ENCODE data around the gene PTDSS2. TPM values are rescaled to one million over a fixed set of nuclear protein-coding genes. Genes with fewer than 3 reads are reported as not detected.
"Not testable (repeated sequence)": the region's sequence is repeated elsewhere in the genome, so short reads cannot be mapped to it uniquely, and the experiment has no call there.

The PTDSS2 gene
- total and polyA plus RNA-seq, 7 donors, result 11.8 to 26.0 (median 19.6) TPM

DNA sequence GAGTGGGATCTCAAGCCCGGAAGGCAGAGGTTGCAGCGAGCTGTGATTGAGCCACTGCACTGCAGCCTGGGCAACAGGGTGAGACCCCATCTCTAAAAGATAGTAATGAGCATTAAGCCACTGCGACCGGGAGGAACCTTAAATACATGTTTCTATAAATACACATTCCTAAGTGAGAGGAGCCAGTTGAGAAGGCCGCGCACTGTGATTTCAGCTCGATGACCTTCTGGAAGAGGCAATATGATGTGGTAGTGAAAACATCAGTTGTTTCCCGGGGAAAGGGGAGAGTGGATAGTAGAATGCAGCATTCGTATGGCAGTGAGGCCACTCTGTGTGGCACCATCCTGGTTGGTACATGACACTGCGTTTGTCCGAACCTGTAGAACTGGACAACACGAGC, 18.0 kb downstream of the PTDSS2 start:
- no peak for ATAC-seq
- H3K27me3 ChIP-seq (ENCODE audit: insufficient read depth in 3 of 3, low read length in 2 of 3), result no peaks in the 10 kb centered on the region
- peaks cover 12% of the 10 kb centered on the region for H3K4me1 ChIP-seq
- 58 to 74% (median 59%) methylated on average over 12 of the region's 12 CpGs for WGBS, 3 donors
- intact Hi-C loops (cut with DNase I), result loop anchor here in 1 of 2 donors (5.0 kb wide), 1 partner anchor 34 kb away; no protein-coding TSS in a partner anchor
- H3K36me3 ChIP-seq (ENCODE audit: insufficient read depth in 1 of 2, low read depth in 1 of 2), result peaks cover 0 to 16% of the 10 kb centered on the region in 2 donors
- no peaks in the 10 kb centered on the region for H3K9me3 ChIP-seq
- TF ChIP-seq, protein P1, sequence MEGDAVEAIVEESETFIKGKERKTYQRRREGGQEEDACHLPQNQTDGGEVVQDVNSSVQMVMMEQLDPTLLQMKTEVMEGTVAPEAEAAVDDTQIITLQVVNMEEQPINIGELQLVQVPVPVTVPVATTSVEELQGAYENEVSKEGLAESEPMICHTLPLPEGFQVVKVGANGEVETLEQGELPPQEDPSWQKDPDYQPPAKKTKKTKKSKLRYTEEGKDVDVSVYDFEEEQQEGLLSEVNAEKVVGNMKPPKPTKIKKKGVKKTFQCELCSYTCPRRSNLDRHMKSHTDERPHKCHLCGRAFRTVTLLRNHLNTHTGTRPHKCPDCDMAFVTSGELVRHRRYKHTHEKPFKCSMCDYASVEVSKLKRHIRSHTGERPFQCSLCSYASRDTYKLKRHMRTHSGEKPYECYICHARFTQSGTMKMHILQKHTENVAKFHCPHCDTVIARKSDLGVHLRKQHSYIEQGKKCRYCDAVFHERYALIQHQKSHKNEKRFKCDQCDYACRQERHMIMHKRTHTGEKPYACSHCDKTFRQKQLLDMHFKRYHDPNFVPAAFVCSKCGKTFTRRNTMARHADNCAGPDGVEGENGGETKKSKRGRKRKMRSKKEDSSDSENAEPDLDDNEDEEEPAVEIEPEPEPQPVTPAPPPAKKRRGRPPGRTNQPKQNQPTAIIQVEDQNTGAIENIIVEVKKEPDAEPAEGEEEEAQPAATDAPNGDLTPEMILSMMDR (IDR thresholded peaks at IDR 0.05), result no peak
- DNase-seq, result peak; percentile 8 to 36
- H3K4me3 ChIP-seq, result no peak overlapping the region
- H3K27ac ChIP-seq, result peak overlapping the region; percentile 9

GRCh38 chr11:468493-468892, 18.4 kb downstream of the PTDSS2 start:
- Histone ChIP-seq H3K4me1 (peaks cover 12% of the 10 kb centered on the region), H3K27ac (peak overlapping the region; percentile 9), H3K4me3 (no peak overlapping the region), H3K9me3 (no peaks in the 10 kb centered on the region), H3K36me3 (ENCODE audit: insufficient read depth in 1 of 2, low read depth in 1 of 2) (peaks cover 0 to 16% of the 10 kb centered on the region in 2 donors), H3K27me3 (ENCODE audit: insufficient read depth in 3 of 3, low read length in 2 of 3) (no peaks in the 10 kb centered on the region)
- TF ChIP-seq, protein P1 (IDR thresholded peaks at IDR 0.05), result no peak
- ATAC-seq, result no peak
- 71 to 76% (median 74%) methylated on average over 6 of the region's 6 CpGs for WGBS, 3 donors
- intact Hi-C loops (cut with DNase I), result loop anchor here in 1 of 2 donors (5.0 kb wide), 1 partner anchor 34 kb away; no protein-coding TSS in a partner anchor
- peak in 1 of 2 donors; percentile 2 for DNase-seq

GRCh38 chr11:469026-469683, 19.1 kb downstream of the PTDSS2 start:
- H3K36me3 ChIP-seq (ENCODE audit: insufficient read depth in 1 of 2, low read depth in 1 of 2), result peaks cover 0 to 12% of the 10 kb centered on the region in 2 donors
- ATAC-seq; H3K27me3 ChIP-seq (ENCODE audit: insufficient read depth in 3 of 3, low read length in 2 of 3); DNase-seq; H3K9me3 ChIP-seq; H3K27ac ChIP-seq: not testable (repeated sequence)
- WGBS, 3 donors, result 55 to 64% (median 57%) methylated on average over 17 to 19 of the region's 19 CpGs
- peak overlapping the region; percentile 16 for H3K4me3 ChIP-seq
- H3K4me1 ChIP-seq, result peaks cover 12% of the 10 kb centered on the region
- intact Hi-C loops (cut with DNase I), result loop anchor here in 1 of 2 donors (5.0 kb wide), 1 partner anchor 33 kb away; no protein-coding TSS in a partner anchor

DNA sequence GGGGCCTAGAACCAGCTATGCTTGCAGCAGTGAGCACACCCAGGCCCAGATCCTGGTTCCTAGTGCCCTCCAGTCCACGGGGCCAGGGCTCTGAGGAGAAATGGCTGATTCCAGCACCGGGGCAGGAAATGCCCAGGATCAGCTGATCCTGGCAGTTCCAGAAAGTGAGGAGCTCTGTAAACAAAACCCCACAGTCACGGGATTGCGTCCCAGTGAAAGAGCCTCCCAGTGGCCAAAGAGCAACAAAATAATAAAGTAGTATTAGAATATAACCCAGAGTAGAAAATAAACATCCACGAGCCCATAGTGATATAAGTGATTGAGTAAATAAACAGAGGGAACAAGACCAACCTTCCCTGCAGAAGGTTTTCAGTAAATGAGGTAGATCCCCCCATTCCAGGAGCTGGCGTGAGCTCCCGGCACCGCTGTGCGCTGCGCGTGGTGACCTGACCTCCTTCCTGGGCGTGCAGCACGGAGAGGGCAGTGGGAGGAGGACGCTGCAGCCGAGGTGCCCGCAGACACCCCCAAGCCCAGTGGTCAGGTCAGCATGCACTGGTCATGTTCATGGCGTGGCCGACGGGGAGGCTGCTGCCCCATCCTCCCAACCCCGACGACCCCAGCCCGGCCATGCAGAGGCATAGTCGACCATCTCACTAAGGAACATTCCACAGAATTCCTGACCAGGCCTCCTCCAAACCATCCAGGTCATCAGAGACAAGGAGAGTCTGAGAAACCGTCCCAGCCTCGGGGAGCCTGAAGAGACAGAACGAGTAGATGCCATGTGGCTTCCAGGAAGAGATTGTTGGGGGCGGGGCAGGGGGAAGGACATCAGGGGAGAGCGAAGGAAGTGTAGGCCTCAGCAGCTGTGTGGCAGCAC, 19.8 kb downstream of the PTDSS2 start:
- WGBS, 3 donors, result 73 to 80% (median 75%) methylated on average over 28 of the region's 28 CpGs
- peak; percentile 54 to 76 (median 62) for ATAC-seq
- DNase-seq, result peak; percentile 47 to 52
- Histone ChIP-seq H3K27ac (peak overlapping the region; percentile 61), H3K4me1 (peaks cover 12% of the 10 kb centered on the region), H3K36me3 (ENCODE audit: insufficient read depth in 1 of 2, low read depth in 1 of 2) (peaks cover 0 to 6% of the 10 kb centered on the region in 2 donors), H3K9me3 (no peaks in the 10 kb centered on the region), H3K27me3 (ENCODE audit: insufficient read depth in 3 of 3, low read length in 2 of 3) (no peaks in the 10 kb centered on the region), H3K4me3 (peak overlapping the region; percentile 16)
- TF ChIP-seq, protein P1 (IDR thresholded peaks at IDR 0.05), result no peak
- intact Hi-C loops (cut with DNase I), result loop anchor here in 1 of 2 donors (5.0 kb wide), 1 partner anchor 32 kb away; no protein-coding TSS in a partner anchor

Data from psoas muscle (tissue), 8 donors.